GM06990 (cell line): ENCODE measurements around the gene GPR87.

Source experiments
- DNase-seq: peaks from one replicate; pipeline ENCODE4 v3.0.0-alpha.2; 2011; ENCODE audit not compliant: insufficient read length; ENCODE audit errors: extremely low read depth
- H3K27me3 ChIP-seq: replicated peaks from 2 replicates; pipeline ENCODE4 v1.6.0; 2011; ENCODE audit warnings: low read length; ENCODE audit not compliant: control insufficient read depth, insufficient read depth
- H3K36me3 ChIP-seq: 2 replicates; pipeline ENCODE4 v1.5.1; 2011; ENCODE audit warnings: low read length; ENCODE audit not compliant: control insufficient read depth, insufficient read depth
- H3K4me3 ChIP-seq: replicated peaks from 2 replicates; pipeline ENCODE4 v1.5.1; 2011; ENCODE audit warnings: low read depth, mild to moderate bottlenecking, control low read depth, low read length
- TF ChIP-seq, protein P1 (sequence below): IDR thresholded peaks from 2 replicates; pipeline ENCODE4 v1.5.1; 2011; ENCODE audit warnings: low read length, control low read depth, mild to moderate bottlenecking, inconsistent platforms; ENCODE audit not compliant: insufficient read depth, poor library complexity, severe bottlenecking

The GPR87 gene

DNA sequence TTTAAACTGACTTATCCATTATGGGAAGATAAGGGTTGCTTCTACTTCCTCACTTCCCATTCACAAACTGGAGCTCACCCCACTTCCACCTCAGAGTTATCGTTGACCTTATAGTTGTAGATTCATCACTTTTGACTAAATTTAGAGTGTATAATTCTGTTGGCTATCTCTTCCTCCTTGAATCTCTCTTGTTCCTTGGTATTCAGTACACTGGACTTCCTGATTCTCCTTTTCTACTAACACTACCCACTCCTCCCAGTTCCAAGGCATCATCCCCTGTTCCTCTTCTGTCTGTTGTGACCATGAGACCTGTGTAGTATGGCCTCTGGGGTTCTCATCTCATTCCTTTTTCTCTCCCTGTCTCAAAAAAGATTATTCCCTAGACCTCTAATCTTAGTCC, 5.9 kb upstream of the GPR87 start:
- H3K36me3 ChIP-seq = no peaks in the 10 kb centered on the region
- H3K27me3 ChIP-seq = no peaks in the 10 kb centered on the region; the same call in 1 of the 2 replicates
- TF ChIP-seq, protein P1, sequence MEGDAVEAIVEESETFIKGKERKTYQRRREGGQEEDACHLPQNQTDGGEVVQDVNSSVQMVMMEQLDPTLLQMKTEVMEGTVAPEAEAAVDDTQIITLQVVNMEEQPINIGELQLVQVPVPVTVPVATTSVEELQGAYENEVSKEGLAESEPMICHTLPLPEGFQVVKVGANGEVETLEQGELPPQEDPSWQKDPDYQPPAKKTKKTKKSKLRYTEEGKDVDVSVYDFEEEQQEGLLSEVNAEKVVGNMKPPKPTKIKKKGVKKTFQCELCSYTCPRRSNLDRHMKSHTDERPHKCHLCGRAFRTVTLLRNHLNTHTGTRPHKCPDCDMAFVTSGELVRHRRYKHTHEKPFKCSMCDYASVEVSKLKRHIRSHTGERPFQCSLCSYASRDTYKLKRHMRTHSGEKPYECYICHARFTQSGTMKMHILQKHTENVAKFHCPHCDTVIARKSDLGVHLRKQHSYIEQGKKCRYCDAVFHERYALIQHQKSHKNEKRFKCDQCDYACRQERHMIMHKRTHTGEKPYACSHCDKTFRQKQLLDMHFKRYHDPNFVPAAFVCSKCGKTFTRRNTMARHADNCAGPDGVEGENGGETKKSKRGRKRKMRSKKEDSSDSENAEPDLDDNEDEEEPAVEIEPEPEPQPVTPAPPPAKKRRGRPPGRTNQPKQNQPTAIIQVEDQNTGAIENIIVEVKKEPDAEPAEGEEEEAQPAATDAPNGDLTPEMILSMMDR = no peak
- no peak overlapping the region for H3K4me3 ChIP-seq
- no peak for DNase-seq

DNA sequence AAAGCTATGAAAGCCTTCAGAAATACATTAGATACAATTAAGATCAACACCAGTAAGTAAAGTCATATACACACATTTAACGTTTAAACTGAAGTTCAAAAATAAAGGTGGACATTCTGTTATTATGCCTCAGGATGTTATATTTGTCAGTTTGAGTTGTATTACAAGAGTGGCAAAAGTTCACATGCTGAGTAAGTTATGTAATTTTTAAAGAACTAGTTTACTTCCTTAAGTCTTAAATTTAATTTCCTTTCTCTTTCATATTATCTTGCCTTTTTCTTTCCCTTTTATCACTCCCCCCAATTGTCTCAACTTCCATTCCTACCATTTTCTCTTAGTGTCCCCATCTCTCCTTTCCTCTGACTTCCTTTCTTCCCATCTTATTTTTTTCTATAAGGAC, 4.9 kb upstream of the GPR87 start:
- TF ChIP-seq, protein P1 = no peak
- no peak for DNase-seq
- Histone ChIP-seq H3K36me3 (no peaks in the 10 kb centered on the region), H3K27me3 (no peaks in the 10 kb centered on the region; the same call in 1 of the 2 replicates), H3K4me3 (no peak overlapping the region)

DNA sequence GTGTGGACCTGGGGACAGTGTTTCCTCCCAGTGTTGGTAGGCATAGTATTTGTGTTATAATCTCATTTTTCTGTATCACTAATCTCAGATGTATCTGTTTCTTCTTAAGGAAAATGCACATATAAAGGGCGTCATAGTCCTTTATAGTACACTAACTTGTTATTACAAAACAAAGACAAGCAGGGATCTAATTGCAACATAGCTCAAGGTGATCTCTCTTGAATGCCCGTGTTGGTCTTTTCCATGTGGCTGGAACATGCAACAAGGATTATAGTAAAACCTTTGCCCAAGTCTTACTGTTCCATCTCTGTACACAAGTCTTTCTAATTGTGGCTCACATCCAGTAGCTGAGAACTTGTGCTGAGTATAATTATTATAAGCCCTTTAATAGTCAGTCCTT, 3.5 kb upstream of the GPR87 start:
- Histone ChIP-seq H3K36me3 (no peaks in the 10 kb centered on the region), H3K27me3 (no peaks in the 10 kb centered on the region; the same call in 1 of the 2 replicates), H3K4me3 (no peak overlapping the region)
- no peak for DNase-seq
- TF ChIP-seq, protein P1 = no peak

DNA sequence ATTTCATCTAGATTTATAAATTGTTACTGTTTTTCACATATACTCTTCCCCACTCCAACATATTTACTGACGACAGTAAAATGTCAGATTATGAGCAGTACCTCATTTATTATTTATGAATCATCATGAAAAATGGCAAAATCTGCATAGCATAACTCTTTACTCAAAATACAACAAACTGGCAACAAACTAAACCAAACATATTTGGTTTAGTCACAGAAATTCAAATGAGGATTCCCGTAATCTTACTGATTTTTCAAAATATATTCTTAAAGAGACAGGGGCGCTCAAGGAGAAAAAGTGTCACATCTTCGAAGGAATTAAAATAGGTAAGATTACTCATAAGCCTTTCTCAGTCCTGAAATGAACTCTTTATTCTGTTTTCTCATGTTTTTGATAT, 3.0 kb upstream of the GPR87 start:
- TF ChIP-seq, protein P1 = no peak
- no peak for DNase-seq
- Histone ChIP-seq H3K4me3 (no peak overlapping the region), H3K27me3 (no peaks in the 10 kb centered on the region; the same call in 1 of the 2 replicates), H3K36me3 (no peaks in the 10 kb centered on the region)

DNA sequence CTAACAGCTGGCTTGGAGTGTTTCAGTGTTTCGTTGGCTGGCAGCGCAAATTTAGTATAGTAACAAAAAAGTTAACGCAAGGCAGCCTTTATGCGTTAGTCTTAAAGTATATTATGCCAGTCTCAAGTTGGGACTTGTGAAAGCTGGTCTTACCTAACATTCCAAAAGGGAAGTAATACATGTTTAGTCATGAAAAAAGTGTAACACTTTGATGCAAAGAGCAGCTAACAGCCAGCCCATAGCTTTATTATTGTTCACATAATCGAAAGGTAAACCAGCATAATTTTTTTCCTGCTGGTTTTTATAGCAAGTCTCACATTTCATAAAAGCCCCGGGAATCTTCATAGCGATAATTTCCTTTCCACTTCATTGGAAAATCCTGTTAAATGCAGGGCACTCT, 2.4 kb upstream of the GPR87 start:
- DNase-seq = no peak
- TF ChIP-seq, protein P1 = no peak
- H3K4me3 ChIP-seq = no peak overlapping the region
- H3K27me3 ChIP-seq = no peaks in the 10 kb centered on the region; the same call in 1 of the 2 replicates
- H3K36me3 ChIP-seq = no peaks in the 10 kb centered on the region

DNA sequence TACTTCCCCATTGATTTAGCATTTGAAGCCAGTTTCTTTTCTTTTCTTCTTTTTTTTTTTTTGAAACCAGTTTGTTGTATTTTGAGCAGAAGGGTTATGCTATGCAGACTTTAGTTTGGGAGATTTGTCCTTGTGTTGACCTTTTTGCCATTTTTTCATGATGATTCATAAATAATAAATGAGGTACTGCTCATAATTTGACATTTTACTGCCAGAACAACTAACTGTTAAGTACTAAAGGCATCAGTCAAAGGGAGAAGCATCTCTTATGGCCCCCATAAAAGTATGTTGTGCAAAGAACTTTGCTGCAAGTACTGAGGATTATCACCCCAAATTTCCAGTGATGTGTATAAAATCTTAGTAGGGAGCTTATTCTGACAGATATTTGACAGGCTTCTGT, 1.7 kb upstream of the GPR87 start:
- Histone ChIP-seq H3K4me3 (no peak overlapping the region), H3K36me3 (no peaks in the 10 kb centered on the region), H3K27me3 (no peaks in the 10 kb centered on the region; the same call in 1 of the 2 replicates)
- TF ChIP-seq, protein P1 = no peak
- no peak for DNase-seq
